ENCODE data around the gene GNAT2.

DNA sequence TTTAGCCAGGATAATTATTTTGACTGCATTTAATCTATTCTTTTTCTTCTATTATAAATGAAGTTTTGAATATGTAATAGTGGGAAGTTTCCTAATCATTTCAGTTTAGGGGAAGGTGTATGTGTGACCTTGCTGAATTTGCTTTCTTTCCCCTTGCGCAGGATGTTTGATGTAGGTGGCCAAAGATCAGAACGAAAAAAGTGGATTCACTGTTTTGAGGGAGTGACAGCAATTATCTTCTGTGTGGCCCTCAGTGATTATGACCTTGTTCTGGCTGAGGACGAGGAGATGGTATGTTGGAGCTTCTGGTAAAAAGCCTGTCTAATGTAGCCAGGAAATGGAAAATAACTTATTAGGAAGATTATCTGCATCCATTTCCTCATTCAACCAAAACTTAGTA is 33.4 kb downstream of the GNAT2 start:
- TF ChIP-seq, protein P1, sequence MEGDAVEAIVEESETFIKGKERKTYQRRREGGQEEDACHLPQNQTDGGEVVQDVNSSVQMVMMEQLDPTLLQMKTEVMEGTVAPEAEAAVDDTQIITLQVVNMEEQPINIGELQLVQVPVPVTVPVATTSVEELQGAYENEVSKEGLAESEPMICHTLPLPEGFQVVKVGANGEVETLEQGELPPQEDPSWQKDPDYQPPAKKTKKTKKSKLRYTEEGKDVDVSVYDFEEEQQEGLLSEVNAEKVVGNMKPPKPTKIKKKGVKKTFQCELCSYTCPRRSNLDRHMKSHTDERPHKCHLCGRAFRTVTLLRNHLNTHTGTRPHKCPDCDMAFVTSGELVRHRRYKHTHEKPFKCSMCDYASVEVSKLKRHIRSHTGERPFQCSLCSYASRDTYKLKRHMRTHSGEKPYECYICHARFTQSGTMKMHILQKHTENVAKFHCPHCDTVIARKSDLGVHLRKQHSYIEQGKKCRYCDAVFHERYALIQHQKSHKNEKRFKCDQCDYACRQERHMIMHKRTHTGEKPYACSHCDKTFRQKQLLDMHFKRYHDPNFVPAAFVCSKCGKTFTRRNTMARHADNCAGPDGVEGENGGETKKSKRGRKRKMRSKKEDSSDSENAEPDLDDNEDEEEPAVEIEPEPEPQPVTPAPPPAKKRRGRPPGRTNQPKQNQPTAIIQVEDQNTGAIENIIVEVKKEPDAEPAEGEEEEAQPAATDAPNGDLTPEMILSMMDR (IDR thresholded peaks at IDR 0.05; ENCODE audit: low read depth, low read length, poor library complexity, severe bottlenecking), result no peak
- no peak for TF ChIP-seq EZH2phosphoT487 (IDR thresholded peaks at IDR 0.05; ENCODE audit: borderline replicate concordance, low read length)
